Natural killer cell (primary cell): ENCODE data around the gene KANK4. TPM values are rescaled to one million over a fixed set of nuclear protein-coding genes. Genes with fewer than 3 reads are reported as not detected.
"Not testable (repeated sequence)": the region's sequence is repeated elsewhere in the genome, so short reads cannot be mapped to it uniquely, and the experiment has no call there.

Experiments used
- ATAC-seq, 3 donors: fragments of 150-1000 bp in 2 of 3; fragments of 200-7000 bp in 1 of 3; cut with Tn5 transposase; 1 replicate in 1 of 3; 2 replicates in 2 of 3; pipeline ENCODE4 v1.10.0; 2021; ENCODE audit warnings: mild to moderate bottlenecking in 2 of 3, moderate library complexity in 2 of 3
- DNase-seq, 2 donors: peaks; one replicate each; pipeline versions ENCODE4 v3.0.0 to v3.0.0-alpha.2; 2013 to 2021; ENCODE audit warnings: mixed read lengths in 1 of 2
- H3K27ac ChIP-seq: one replicate; pipeline ENCODE4 v1.5.1; 2013; ENCODE audit warnings: mild to moderate bottlenecking, low read length
- H3K27me3 ChIP-seq: one replicate; pipeline ENCODE4 v1.6.1; 2013; ENCODE audit warnings: low read length; ENCODE audit not compliant: control insufficient read depth, insufficient read depth
- H3K36me3 ChIP-seq: one replicate; pipeline ENCODE4 v1.6.1; 2013; ENCODE audit warnings: low read length; ENCODE audit not compliant: control insufficient read depth, insufficient read depth
- H3K4me1 ChIP-seq: one replicate; pipeline ENCODE4 v1.6.1; 2013; ENCODE audit warnings: low read length; ENCODE audit not compliant: control insufficient read depth, insufficient read depth
- H3K4me3 ChIP-seq: one replicate; pipeline ENCODE4 v1.5.1; 2013; ENCODE audit warnings: low read length
- H3K9me3 ChIP-seq: one replicate; pipeline ENCODE4 v1.6.1; 2013; ENCODE audit warnings: low read length; ENCODE audit not compliant: control insufficient read depth, insufficient read depth
- H3K27ac Mint-ChIP-seq, 2 donors: one replicate each; pipeline ENCODE4 v1.8.0; 2022; ENCODE audit warnings: mild to moderate bottlenecking in 2 of 2, mixed read lengths in 2 of 2, moderate library complexity in 1 of 2
- H3K27me3 Mint-ChIP-seq, 2 donors: one replicate each; pipeline ENCODE4 v1.8.0; 2022; ENCODE audit warnings: low read depth in 2 of 2, mixed read lengths in 2 of 2
- H3K36me3 Mint-ChIP-seq: one replicate; pipeline ENCODE4 v1.8.0; 2022; ENCODE audit warnings: mixed read lengths
- H3K4me1 Mint-ChIP-seq, 2 donors: one replicate each; pipeline ENCODE4 v1.8.0; 2022; ENCODE audit warnings: mixed read lengths in 2 of 2
- H3K4me3 Mint-ChIP-seq: one replicate; pipeline ENCODE4 v1.8.0; 2022; ENCODE audit warnings: mild to moderate bottlenecking, moderate library complexity, mixed read lengths
- H3K9me3 Mint-ChIP-seq, 2 donors: one replicate each; pipeline ENCODE4 v1.8.0; 2022; ENCODE audit warnings: mixed read lengths in 2 of 2
- WGBS: methylation state at CpG from one replicate; pipeline ENCODE4 v1.1.7; 2013; ENCODE audit warnings: missing lambda C conversion rate; ENCODE audit not compliant: insufficient coverage; 5-methylcytosine and 5-hydroxymethylcytosine counted together
- intact Hi-C: fragments of 100-400 bp; cut with micrococcal nuclease; formaldehyde crosslinking; loops from one replicate; pipeline ENCODE4 v1.14.2; 2022
- total RNA-seq, 4 donors: library from RNA; stranded (reverse); fragments of 120-200 nt in 1 of 4; gene quantifications; one replicate each; pipeline versions ENCODE4 v1.2.3 to v1.2.4, GENCODE V29; 2013 to 2022
- TF ChIP-seq, protein P1 (sequence below): fragments of 200-600 bp; IDR thresholded peaks from one replicate; pipeline ENCODE4 v1.8.0; 2022; ENCODE audit warnings: antibody characterized with exemption

The KANK4 gene
- total RNA-seq, 3 donors from 2014 or later (not counting 1 experiment from before 2014, with no cell fraction given): not detected

GRCh38 chr1:62247391-62248168 is 71.7 kb downstream of the KANK4 start:
- Histone ChIP-seq H3K27ac (no peak overlapping the region), H3K27me3 (no peaks in the 10 kb centered on the region), H3K4me1 (no peaks in the 10 kb centered on the region), H3K4me3 (no peak overlapping the region), H3K36me3 (no peaks in the 10 kb centered on the region), H3K9me3 (no peaks in the 10 kb centered on the region)
- TF ChIP-seq, protein P1, sequence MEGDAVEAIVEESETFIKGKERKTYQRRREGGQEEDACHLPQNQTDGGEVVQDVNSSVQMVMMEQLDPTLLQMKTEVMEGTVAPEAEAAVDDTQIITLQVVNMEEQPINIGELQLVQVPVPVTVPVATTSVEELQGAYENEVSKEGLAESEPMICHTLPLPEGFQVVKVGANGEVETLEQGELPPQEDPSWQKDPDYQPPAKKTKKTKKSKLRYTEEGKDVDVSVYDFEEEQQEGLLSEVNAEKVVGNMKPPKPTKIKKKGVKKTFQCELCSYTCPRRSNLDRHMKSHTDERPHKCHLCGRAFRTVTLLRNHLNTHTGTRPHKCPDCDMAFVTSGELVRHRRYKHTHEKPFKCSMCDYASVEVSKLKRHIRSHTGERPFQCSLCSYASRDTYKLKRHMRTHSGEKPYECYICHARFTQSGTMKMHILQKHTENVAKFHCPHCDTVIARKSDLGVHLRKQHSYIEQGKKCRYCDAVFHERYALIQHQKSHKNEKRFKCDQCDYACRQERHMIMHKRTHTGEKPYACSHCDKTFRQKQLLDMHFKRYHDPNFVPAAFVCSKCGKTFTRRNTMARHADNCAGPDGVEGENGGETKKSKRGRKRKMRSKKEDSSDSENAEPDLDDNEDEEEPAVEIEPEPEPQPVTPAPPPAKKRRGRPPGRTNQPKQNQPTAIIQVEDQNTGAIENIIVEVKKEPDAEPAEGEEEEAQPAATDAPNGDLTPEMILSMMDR: no peak
- no peaks in the 10 kb centered on the region for H3K27me3 Mint-ChIP-seq
- no peak for DNase-seq
- 82% methylated on average over 14 of the region's 14 CpGs for WGBS
- no peaks in the 10 kb centered on the region for H3K4me1 Mint-ChIP-seq
- intact Hi-C loops: no loop called here
- H3K4me3 Mint-ChIP-seq: no peak overlapping the region
- H3K9me3 Mint-ChIP-seq: no peaks in the 10 kb centered on the region
- no peak overlapping the region for H3K27ac Mint-ChIP-seq
- no peaks in the 10 kb centered on the region for H3K36me3 Mint-ChIP-seq
- ATAC-seq: no peak

GRCh38 chr1:62245201-62245600 is 74.0 kb downstream of the KANK4 start:
- TF ChIP-seq, protein P1: no peak
- Histone ChIP-seq H3K27ac (no peak overlapping the region), H3K36me3 (no peaks in the 10 kb centered on the region), H3K4me3 (no peak overlapping the region), H3K4me1 (no peaks in the 10 kb centered on the region), H3K27me3 (no peaks in the 10 kb centered on the region), H3K9me3 (no peaks in the 10 kb centered on the region)
- peaks cover 0 to 3% of the 10 kb centered on the region in 2 donors for H3K4me1 Mint-ChIP-seq
- no peak overlapping the region for H3K27ac Mint-ChIP-seq
- H3K36me3 Mint-ChIP-seq: no peaks in the 10 kb centered on the region
- no peaks in the 10 kb centered on the region for H3K27me3 Mint-ChIP-seq
- H3K4me3 Mint-ChIP-seq: no peak overlapping the region
- no peak for ATAC-seq
- intact Hi-C loops: no loop called here
- DNase-seq: no peak
- H3K9me3 Mint-ChIP-seq: no peaks in the 10 kb centered on the region

DNA sequence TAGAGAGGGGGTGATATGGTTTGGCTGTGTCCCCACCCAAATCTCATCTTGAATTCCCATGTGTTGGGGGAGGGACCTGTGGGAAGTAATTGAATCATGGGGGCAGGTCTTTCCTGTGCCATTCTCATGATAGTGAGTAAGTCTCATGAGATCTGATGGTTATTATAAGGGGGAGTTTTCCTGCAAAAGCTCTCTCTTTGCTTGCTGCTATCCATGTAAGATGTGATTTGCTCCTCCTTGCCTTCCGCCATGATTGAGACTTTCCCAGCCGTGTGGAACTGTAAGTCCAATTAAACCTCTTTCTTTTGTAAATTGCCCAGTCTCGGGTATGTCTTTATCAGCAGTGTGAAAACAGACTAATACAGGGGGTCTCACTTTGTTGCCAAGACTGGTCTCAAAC is 74.9 kb downstream of the KANK4 start:
- ATAC-seq, H3K27me3 Mint-ChIP-seq, H3K27ac Mint-ChIP-seq, H3K36me3 ChIP-seq, DNase-seq, H3K27ac ChIP-seq, H3K4me3 Mint-ChIP-seq, H3K4me3 ChIP-seq, H3K27me3 ChIP-seq, H3K36me3 Mint-ChIP-seq, H3K9me3 ChIP-seq, H3K4me1 ChIP-seq, H3K9me3 Mint-ChIP-seq, H3K4me1 Mint-ChIP-seq, intact Hi-C loops: not testable (repeated sequence)
- WGBS: 88% methylated on average over 3 of the region's 3 CpGs

DNA sequence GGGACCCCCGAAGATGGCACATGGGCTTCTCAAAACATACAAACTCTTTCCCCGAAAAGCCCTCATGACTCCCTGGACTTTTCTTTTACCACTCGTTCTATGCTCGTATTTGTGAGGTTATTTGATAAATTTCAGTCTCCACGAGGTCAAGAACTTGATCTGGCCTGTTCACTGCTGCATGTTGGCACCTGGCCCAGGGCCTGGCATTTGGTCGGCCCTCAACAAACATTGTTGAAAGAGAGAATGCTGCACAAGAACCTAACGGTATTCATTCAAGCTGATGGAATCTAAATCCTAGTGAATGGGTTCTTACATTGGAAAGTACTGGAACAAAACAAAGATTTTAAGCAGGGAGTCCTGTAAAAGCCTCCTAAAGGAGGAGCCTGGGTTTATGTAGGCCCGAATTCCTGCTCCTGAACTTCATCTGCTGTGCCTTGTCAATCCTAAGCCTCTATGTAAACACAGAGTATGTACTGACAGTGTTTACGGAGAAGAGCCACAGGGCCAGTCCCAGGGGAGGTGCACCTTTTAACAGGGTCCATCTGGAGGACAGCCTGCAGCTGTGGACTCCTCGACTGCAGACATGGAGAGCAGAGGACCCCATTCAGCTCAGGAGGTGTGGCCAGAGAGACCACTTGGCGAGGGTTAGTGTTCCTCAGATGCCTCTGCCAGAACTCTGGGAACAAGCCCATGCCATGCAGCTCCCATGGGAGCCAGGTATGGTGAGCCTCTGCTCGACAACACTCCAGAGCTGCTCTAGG is 77.7 kb downstream of the KANK4 start:
- H3K4me1 Mint-ChIP-seq: peaks cover 0 to 3% of the 10 kb centered on the region in 2 donors
- H3K27me3 Mint-ChIP-seq: no peaks in the 10 kb centered on the region
- no peaks in the 10 kb centered on the region for H3K27me3 ChIP-seq
- no peak overlapping the region for H3K4me3 Mint-ChIP-seq
- no peaks in the 10 kb centered on the region for H3K4me1 ChIP-seq
- ATAC-seq (no peak), DNase-seq (no peak)
- no peaks in the 10 kb centered on the region for H3K9me3 Mint-ChIP-seq
- H3K27ac ChIP-seq: no peak overlapping the region
- TF ChIP-seq, protein P1: no peak
- H3K36me3 Mint-ChIP-seq: no peaks in the 10 kb centered on the region
- H3K36me3 ChIP-seq: no peaks in the 10 kb centered on the region
- H3K9me3 ChIP-seq: no peaks in the 10 kb centered on the region
- H3K27ac Mint-ChIP-seq: no peak overlapping the region
- WGBS: 85% methylated on average over 11 of the region's 12 CpGs
- H3K4me3 ChIP-seq: no peak overlapping the region
- intact Hi-C loops: no loop called here
